Measurements from ENCODE around the gene ANKLE1. TPM values are rescaled to one million over a fixed set of nuclear protein-coding genes. Genes with fewer than 3 reads are reported as not detected.
A peak's percentile ranks its signal among the peaks of the same experiment; 100 is the strongest.

The ANKLE1 gene
- polyA plus RNA-seq, 1 donor (not counting 4 experiments of a cell fraction or from before 2014, with no cell fraction given) = 0.30 TPM

DNA sequence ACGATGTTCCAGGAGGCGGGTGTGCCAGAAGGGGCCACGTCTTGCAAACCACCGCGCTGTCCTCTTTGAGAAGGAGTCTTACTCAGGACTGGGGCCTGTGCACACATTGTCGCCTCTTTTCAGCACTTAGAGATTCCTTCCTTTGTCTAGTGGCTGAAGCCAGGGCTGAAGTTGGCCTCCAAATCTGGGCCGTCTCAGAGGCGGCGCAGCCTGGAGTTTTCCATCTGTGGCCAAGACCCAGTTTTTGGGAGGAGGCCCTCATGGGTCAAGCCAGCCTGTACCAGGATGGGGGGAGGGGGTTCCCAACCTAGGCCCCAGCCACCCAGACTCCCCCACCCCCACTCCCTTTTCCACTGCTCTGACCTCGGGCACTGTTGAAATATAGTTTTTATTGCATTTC lies 41.2 kb downstream of the ANKLE1 start:
- Histone ChIP-seq H3K27me3 (ENCODE audit: control insufficient read depth, extremely low read depth, insufficient read depth, low read length) (no peaks in the 10 kb centered on the region), H3K4me1 (ENCODE audit: control insufficient read depth, extremely low read depth, insufficient read depth, low read length) (peaks cover 5% of the 10 kb centered on the region), H3K9me1 (ENCODE audit: control insufficient read depth, extremely low read depth, insufficient read depth, low read length) (no peaks in the 10 kb centered on the region), H2AFZ (ENCODE audit: control insufficient read depth, low read length) (no peak overlapping the region), H4K20me1 (ENCODE audit: control insufficient read depth, extremely low read depth, insufficient read depth, low read length) (no peaks in the 10 kb centered on the region), H3K9ac (ENCODE audit: control insufficient read depth, extremely low read depth, insufficient read depth, low read length) (no peak overlapping the region), H3K27ac (ENCODE audit: control insufficient read depth, insufficient read depth, low read length) (no peak overlapping the region), H3K4me3 (ENCODE audit: control insufficient read depth in 2 of 3, extremely low read depth in 1 of 3, insufficient read depth in 2 of 3, low read depth in 1 of 3, low read length in 3 of 3) (no peak overlapping the region), H3K4me2 (ENCODE audit: control insufficient read depth, extremely low read depth, insufficient read depth, low read depth, low read length) (no peak overlapping the region), H3K79me2 (ENCODE audit: control insufficient read depth, insufficient read depth, low read length) (no peaks in the 10 kb centered on the region), H3K9me3 (ENCODE audit: control insufficient read depth, low read depth, low read length) (no peaks in the 10 kb centered on the region), H3K36me3 (ENCODE audit: control insufficient read depth in 2 of 2, extremely low read depth in 1 of 2, insufficient read depth in 2 of 2, low read length in 2 of 2) (peaks cover 19% of the 10 kb centered on the region in 2 experiments)
- no peak for DNase-seq (ENCODE audit: low read depth, low spot score)
- dilution Hi-C loops (cut with MboI; ENCODE audit: extremely low pct_ligation_motif_present, low sequenced_read_pairs) = no loop called here
- TF ChIP-seq EZH2 (IDR thresholded peaks at IDR 0.05; ENCODE audit: low read length) (no peak), CTCF (optimal IDR thresholded peaks at IDR 0.05 in 1 of 3, IDR thresholded peaks at IDR 0.05 in 1 of 3, conservative IDR thresholded peaks at IDR 0.05 in 1 of 3; ENCODE audit: extremely low read depth in 1 of 3, insufficient read depth in 2 of 3, low read length in 3 of 3) (no peak)
- FAIRE-seq = peak; percentile 17

GRCh38 chr19:17323300-17323963 lies 41.7 kb downstream of the ANKLE1 start:
- Histone ChIP-seq H4K20me1 (ENCODE audit: control insufficient read depth, extremely low read depth, insufficient read depth, low read length) (no peaks in the 10 kb centered on the region), H3K4me2 (ENCODE audit: control insufficient read depth, extremely low read depth, insufficient read depth, low read depth, low read length) (no peak overlapping the region), H3K9ac (ENCODE audit: control insufficient read depth, extremely low read depth, insufficient read depth, low read length) (no peak overlapping the region), H3K36me3 (ENCODE audit: control insufficient read depth in 2 of 2, extremely low read depth in 1 of 2, insufficient read depth in 2 of 2, low read length in 2 of 2) (peaks cover 19% of the 10 kb centered on the region in 2 experiments), H3K4me3 (ENCODE audit: control insufficient read depth in 2 of 3, extremely low read depth in 1 of 3, insufficient read depth in 2 of 3, low read depth in 1 of 3, low read length in 3 of 3) (no peak overlapping the region), H3K4me1 (ENCODE audit: control insufficient read depth, extremely low read depth, insufficient read depth, low read length) (peaks cover 8% of the 10 kb centered on the region), H3K9me1 (ENCODE audit: control insufficient read depth, extremely low read depth, insufficient read depth, low read length) (no peaks in the 10 kb centered on the region), H3K9me3 (ENCODE audit: control insufficient read depth, low read depth, low read length) (no peaks in the 10 kb centered on the region), H3K27me3 (ENCODE audit: control insufficient read depth, extremely low read depth, insufficient read depth, low read length) (no peaks in the 10 kb centered on the region), H3K79me2 (ENCODE audit: control insufficient read depth, insufficient read depth, low read length) (no peaks in the 10 kb centered on the region), H2AFZ (ENCODE audit: control insufficient read depth, low read length) (no peak overlapping the region), H3K27ac (ENCODE audit: control insufficient read depth, insufficient read depth, low read length) (no peak overlapping the region)
- no peak for FAIRE-seq
- no peak for DNase-seq (ENCODE audit: low read depth, low spot score)
- dilution Hi-C loops (cut with MboI; ENCODE audit: extremely low pct_ligation_motif_present, low sequenced_read_pairs) = no loop called here
- TF ChIP-seq EZH2 (IDR thresholded peaks at IDR 0.05; ENCODE audit: low read length) (no peak), CTCF (optimal IDR thresholded peaks at IDR 0.05 in 1 of 3, IDR thresholded peaks at IDR 0.05 in 1 of 3, conservative IDR thresholded peaks at IDR 0.05 in 1 of 3; ENCODE audit: extremely low read depth in 1 of 3, insufficient read depth in 2 of 3, low read length in 3 of 3) (no peak)
